GM12878 (cell line): ENCODE data around the gene PXMP4. TPM values are rescaled to one million over a fixed set of nuclear protein-coding genes. Genes with fewer than 3 reads are reported as not detected.

ENCODE experiments used
- ATAC-seq: fragments of 200-7000 bp; cut with Tn5 transposase; 3 replicates; pipeline ENCODE4 v1.9.1; 2020; ENCODE audit warnings: mild to moderate bottlenecking, moderate library complexity
- BruUV-seq: library from RNA; stranded (reverse); fragments of 400-500 nt; replicated peaks from 2 replicates; lab custom pipeline; 2021; lab: Mats Ljungman, UMichigan
- CTCF ChIA-PET: fragments of 300-600 bp; sonication (Branson Sonifier 250); formaldehyde crosslinking; extraction: SDS; loops from one replicate; lab custom pipeline; 2021; ENCODE audit warnings: inconsistent platforms; lab: Yijun Ruan, JAX
- POLR2A ChIA-PET: fragments of 350-600 bp; formaldehyde crosslinking; extraction: SDS; loops from one replicate; lab custom pipeline; 2021; ENCODE audit warnings: inconsistent platforms; lab: Charles Lee
- RAD21 ChIA-PET: fragments of 300-600 bp; sonication (Branson Sonifier 250); formaldehyde crosslinking; loops from one replicate; lab custom pipeline; 2023; ENCODE audit warnings: antibody characterized with exemption; ENCODE audit not compliant: unreplicated experiment; lab: Charles Lee
- SMC1A ChIA-PET: fragments of 300-600 bp; sonication (Branson Sonifier 250); formaldehyde crosslinking; loops from one replicate; lab custom pipeline; 2023; ENCODE audit not compliant: unreplicated experiment, uncharacterized antibody; lab: Charles Lee
- DNase-seq: peaks from one replicate; pipeline ENCODE4 v3.0.0-alpha.2; 2011; ENCODE audit warnings: low read depth, low spot score
- FAIRE-seq: peaks from 3 replicates; lab custom pipeline; 2011; peaks lifted over from hg19 to GRCh38; lab: Jason Lieb, UNC
- H2AFZ ChIP-seq: 2 replicates; pipeline ENCODE4 v1.6.0; 2011; ENCODE audit warnings: low read depth, low read length, control low read depth; ENCODE audit not compliant: control insufficient read depth
- H3K27ac ChIP-seq: 2 replicates; pipeline ENCODE4 v1.5.1; 2011; ENCODE audit warnings: control low read depth; ENCODE audit not compliant: control insufficient read depth, insufficient read depth
- H3K27me3 ChIP-seq, 2 experiments: replicated peaks in 1 of 2; 2 replicates each; pipeline versions ENCODE4 v1.6.0 to v1.6.1; 2011; ENCODE audit warnings: low read length in 1 of 2; ENCODE audit not compliant: control insufficient read depth in 2 of 2, insufficient read depth in 2 of 2
- H3K36me3 ChIP-seq, 2 experiments: 2 replicates each; pipeline ENCODE4 v1.5.1; 2011; ENCODE audit warnings: low read length in 1 of 2; ENCODE audit not compliant: control insufficient read depth in 2 of 2, insufficient read depth in 2 of 2
- H3K4me1 ChIP-seq: 2 replicates; pipeline ENCODE4 v1.6.1; 2011; ENCODE audit warnings: mild to moderate bottlenecking, low read length, moderate library complexity, mixed read lengths; ENCODE audit not compliant: control insufficient read depth, insufficient read depth
- H3K4me2 ChIP-seq: 2 replicates; pipeline ENCODE4 v1.6.0; 2011; ENCODE audit warnings: control low read depth; ENCODE audit not compliant: control insufficient read depth, insufficient read depth
- H3K4me3 ChIP-seq: fragments of 200-600 bp; sonication (generic); 2 replicates; pipeline ENCODE4 v1.5.1; 2016
- H3K79me2 ChIP-seq: 2 replicates; pipeline ENCODE4 v1.6.0; 2011; ENCODE audit warnings: low read length; ENCODE audit not compliant: control insufficient read depth, insufficient read depth
- H3K9ac ChIP-seq: 2 replicates; pipeline ENCODE4 v1.8.0; 2011; ENCODE audit warnings: low read length, control low read depth, mixed read lengths; ENCODE audit not compliant: control insufficient read depth, insufficient read depth
- H3K9me3 ChIP-seq: replicated peaks from 3 replicates; pipeline ENCODE4 v1.5.1; 2011; ENCODE audit warnings: mild to moderate bottlenecking, low read length; ENCODE audit not compliant: control insufficient read depth, insufficient read depth
- H4K20me1 ChIP-seq: 2 replicates; pipeline ENCODE4 v1.6.0; 2011; ENCODE audit not compliant: control insufficient read depth, insufficient read depth
- BCLAF1 ChIP-seq: fragments of 450-650 bp; IDR thresholded peaks from 2 replicates; pipeline ENCODE4 v1.6.1; 2017; ENCODE audit warnings: antibody characterized with exemption, mild to moderate bottlenecking, moderate library complexity
- CBFB ChIP-seq: IDR thresholded peaks from 2 replicates; pipeline ENCODE4 v1.6.1; 2016; ENCODE audit warnings: antibody characterized with exemption, low read depth
- CBX5 ChIP-seq: sonication (generic); IDR thresholded peaks from 2 replicates; pipeline ENCODE4 v1.6.1; 2016; ENCODE audit warnings: low read depth, moderate library complexity, mild to moderate bottlenecking, inconsistent platforms
- CHD1 ChIP-seq: IDR thresholded peaks from 2 replicates; pipeline ENCODE4 v1.6.1; 2012; ENCODE audit warnings: low read depth, low read length, improper control_type of control experiment
- HDAC2 ChIP-seq: fragments of 200-600 bp; sonication (generic); IDR thresholded peaks from 2 replicates; pipeline ENCODE4 v1.6.1; 2017
- NRF1 ChIP-seq: conservative IDR thresholded peaks from 2 replicates; pipeline ENCODE4 v1.6.1; 2011; ENCODE audit warnings: mild to moderate bottlenecking, low read depth, low read length, improper control_type of control experiment
- PBX3 ChIP-seq: IDR thresholded peaks from 2 replicates; pipeline ENCODE4 v1.6.1; 2011; ENCODE audit warnings: mild to moderate bottlenecking, low read depth, low read length, moderate library complexity; ENCODE audit not compliant: insufficient replicate concordance
- RB1 ChIP-seq: fragments of 450-650 bp; formaldehyde crosslinking; IDR thresholded peaks from 2 replicates; pipeline ENCODE4 v1.6.1; 2017; ENCODE audit warnings: mild to moderate bottlenecking, borderline replicate concordance
- RELB ChIP-seq: fragments of 450-650 bp; IDR thresholded peaks from 2 replicates; pipeline ENCODE4 v1.6.1; 2017; ENCODE audit warnings: low read depth, mild to moderate bottlenecking, moderate library complexity
- ZBTB4 ChIP-seq: fragments of 450-650 bp; formaldehyde crosslinking; IDR thresholded peaks from 2 replicates; pipeline ENCODE4 v1.4.0; 2022; ENCODE audit warnings: mild to moderate bottlenecking, moderate library complexity
- ZNF207 ChIP-seq: fragments of 450-650 bp; IDR thresholded peaks from 2 replicates; pipeline ENCODE4 v1.6.1; 2014; ENCODE audit warnings: antibody characterized with exemption, mild to moderate bottlenecking, borderline replicate concordance
- ZNF24 ChIP-seq: fragments of 450-650 bp; IDR thresholded peaks from 2 replicates; pipeline ENCODE4 v1.6.1; 2017; ENCODE audit warnings: antibody characterized with exemption, mild to moderate bottlenecking
- WGBS: methylation state at CpG from one replicate; pipeline ENCODE4 v1.1.6; 2016; ENCODE audit warnings: low lambda C conversion rate; ENCODE audit not compliant: insufficient replicate concordance, insufficient coverage; ENCODE audit errors: missing lambda C conversion rate; 5-methylcytosine and 5-hydroxymethylcytosine counted together
- in situ Hi-C: fragments of 300-500 bp; cut with MboI; formaldehyde crosslinking; loops from 9 replicates; pipeline ENCODE4 v1.14.3; 2018; ENCODE audit warnings: mixed read lengths
- intact Hi-C: fragments of 100-400 bp; cut with micrococcal nuclease; formaldehyde crosslinking; loops from one replicate; pipeline ENCODE4 v1.14.2; 2022; ENCODE audit not compliant: unreplicated experiment
- polyA plus RNA-seq, 11 experiments: library from polyadenylated mRNA; depleted of rRNA in 4 of 11; unstranded in 6 of 11; stranded (reverse) in 5 of 11; fragments of >200 nt; fragmentation: Nextera tagmentation in 4 of 11; fragmentation: Illumina TruSeq in 1 of 11; extraction: Ambion mirVana in 4 of 11; extraction: Trizol in 1 of 11; gene quantifications; 1 replicate in 1 of 11; 2 replicates in 10 of 11; pipeline versions ENCODE4 v1.2.1 to v1.2.3, GENCODE V29; 2011 to 2016; ENCODE audit warnings: inconsistent platforms in 2 of 11, missing spikeins in 2 of 11, low read depth in 1 of 11
- total RNA-seq, 4 experiments: library from RNA; depleted of rRNA in 3 of 4; stranded (reverse); fragments of >200 nt in 3 of 4; fragmentation: Illumina TruSeq in 1 of 4; extraction: Trizol in 1 of 4; gene quantifications; 2 replicates each; pipeline versions ENCODE4 v1.2.1 to v1.2.3, GENCODE V29; 2013 to 2021
- TF ChIP-seq, protein P1 (sequence below): fragments of 450-650 bp; IDR thresholded peaks from 2 replicates; pipeline ENCODE4 v1.6.1; 2014; ENCODE audit warnings: mild to moderate bottlenecking

Gene PXMP4
- total and polyA plus RNA-seq, 10 of the 15 experiments (the other 5 are each of a cell fraction or from before 2014, with no cell fraction given), result 3.6 to 19.2 (median 8.6) TPM

DNA sequence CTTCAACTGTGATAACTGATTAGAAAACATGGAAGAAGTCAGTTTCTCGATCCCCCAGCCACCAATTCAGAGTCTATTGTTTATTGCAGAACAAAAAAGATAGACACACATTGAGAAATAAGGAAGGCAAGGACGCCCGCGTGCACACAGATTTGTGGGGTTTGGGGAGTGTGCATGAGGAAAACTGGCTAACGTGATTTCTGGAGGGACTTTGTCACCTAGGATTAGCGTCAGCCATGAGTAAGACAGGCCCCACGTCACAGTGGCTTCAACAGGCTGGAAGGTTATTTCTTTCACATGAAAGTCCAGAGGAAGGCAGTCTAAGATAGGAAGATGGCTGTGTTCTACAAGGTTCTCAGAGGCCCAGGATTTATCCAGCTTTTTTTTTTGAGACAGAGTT, 19.4 kb upstream of the PXMP4 start:
- Histone ChIP-seq H3K36me3 (no peaks in the 10 kb centered on the region), H3K9me3 (peaks cover 7% of the 10 kb centered on the region), H3K9ac (no peak overlapping the region), H3K79me2 (no peaks in the 10 kb centered on the region), H3K4me2 (no peak overlapping the region), H3K27me3 (no peaks in the 10 kb centered on the region), H4K20me1 (no peaks in the 10 kb centered on the region), H3K4me1 (no peaks in the 10 kb centered on the region), H3K4me3 (no peak overlapping the region), H3K27ac (no peak overlapping the region), H2AFZ (no peak overlapping the region)
- CTCF ChIA-PET, result no interaction called here
- DNase-seq, result no peak
- in situ Hi-C loops (no loop called here), intact Hi-C loops (no loop called here)
- POLR2A ChIA-PET, result no interaction called here
- WGBS, result 92% methylated on average over 7 of the region's 7 CpGs
- RAD21 ChIA-PET, result interaction anchor here (0.6 kb wide), 1 partner anchor 275 kb away, joined by 5 read pairs; no protein-coding TSS in a partner anchor
- no peak for ATAC-seq
- no peak for FAIRE-seq
- SMC1A ChIA-PET, result interaction anchor here (0.6 kb wide), 1 partner anchor 15 kb away, joined by 3 read pairs; no protein-coding TSS in a partner anchor
- no TSS peak for BruUV-seq
- no peak for TF ChIP-seq CBFB
- no peak for TF ChIP-seq CBX5
- TF ChIP-seq ZBTB4 (CRISPR knock-in tag), result no peak
- no peak for TF ChIP-seq ZNF24
- no peak for TF ChIP-seq NRF1
- TF ChIP-seq RB1, result no peak
- TF ChIP-seq CHD1, result no peak
- no peak for TF ChIP-seq HDAC2
- TF ChIP-seq, protein P1, sequence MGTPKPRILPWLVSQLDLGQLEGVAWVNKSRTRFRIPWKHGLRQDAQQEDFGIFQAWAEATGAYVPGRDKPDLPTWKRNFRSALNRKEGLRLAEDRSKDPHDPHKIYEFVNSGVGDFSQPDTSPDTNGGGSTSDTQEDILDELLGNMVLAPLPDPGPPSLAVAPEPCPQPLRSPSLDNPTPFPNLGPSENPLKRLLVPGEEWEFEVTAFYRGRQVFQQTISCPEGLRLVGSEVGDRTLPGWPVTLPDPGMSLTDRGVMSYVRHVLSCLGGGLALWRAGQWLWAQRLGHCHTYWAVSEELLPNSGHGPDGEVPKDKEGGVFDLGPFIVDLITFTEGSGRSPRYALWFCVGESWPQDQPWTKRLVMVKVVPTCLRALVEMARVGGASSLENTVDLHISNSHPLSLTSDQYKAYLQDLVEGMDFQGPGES, result no peak
- TF ChIP-seq BCLAF1, result no peak
- TF ChIP-seq PBX3, result no peak
- no peak for TF ChIP-seq RELB
- no peak for TF ChIP-seq ZNF207
